HCT116 (cell line): ENCODE results near the gene ANAPC7.

ENCODE experiments used
- ATF3 ChIP-seq: IDR thresholded peaks from 2 replicates; pipeline ENCODE4 v1.6.1; 2012
- CTCF ChIP-seq, 3 experiments: fragments of 200-600 bp in 1 of 3; sonication (generic) in 1 of 3; IDR thresholded peaks in 2 of 3; conservative IDR thresholded peaks in 1 of 3; 2 replicates each; pipeline ENCODE4 v1.5.1; 2012 to 2017; ENCODE audit warnings: low read depth in 2 of 3, low read length in 2 of 3, antibody characterized with exemption in 1 of 3, borderline replicate concordance in 1 of 3, control low read depth in 1 of 3, mild to moderate bottlenecking in 1 of 3, mixed read lengths in 1 of 3, mixed run types in 1 of 3, moderate library complexity in 1 of 3; ENCODE audit not compliant: insufficient read depth in 1 of 3
- FOSL1 ChIP-seq: IDR thresholded peaks from 2 replicates; pipeline ENCODE4 v1.6.1; 2012; ENCODE audit warnings: low read depth
- MAX ChIP-seq: IDR thresholded peaks from 2 replicates; pipeline ENCODE4 v1.6.1; 2012
- POLR2A ChIP-seq: IDR thresholded peaks from 2 replicates; pipeline ENCODE4 v1.7.0; 2011; ENCODE audit warnings: borderline replicate concordance; ENCODE audit not compliant: insufficient read depth, insufficient read length; ENCODE audit errors: extremely low read depth
- POLR2AphosphoS5 ChIP-seq: IDR thresholded peaks from 2 replicates; pipeline ENCODE4 v1.6.1; 2011; ENCODE audit warnings: mild to moderate bottlenecking, low read depth, low read length, moderate library complexity
- RAD21 ChIP-seq: IDR thresholded peaks from 2 replicates; pipeline ENCODE4 v1.6.1; 2012; ENCODE audit warnings: low read depth, mild to moderate bottlenecking
- TCF7L2 ChIP-seq: IDR thresholded peaks from 2 replicates; pipeline ENCODE4 v1.7.0; 2011; ENCODE audit warnings: borderline replicate concordance, inconsistent platforms; ENCODE audit not compliant: insufficient read depth, insufficient read length; ENCODE audit errors: extremely low read depth
- YY1 ChIP-seq: IDR thresholded peaks from 2 replicates; pipeline ENCODE4 v1.6.1; 2011; ENCODE audit warnings: low read length, low read depth, moderate library complexity, mild to moderate bottlenecking; ENCODE audit not compliant: insufficient replicate concordance; ENCODE audit errors: extremely low read depth
- ZBTB33 ChIP-seq: IDR thresholded peaks from 2 replicates; pipeline ENCODE4 v1.6.1; 2011; ENCODE audit warnings: mild to moderate bottlenecking, low read length, moderate library complexity; ENCODE audit not compliant: insufficient replicate concordance; ENCODE audit errors: extremely low read depth
- ZFX ChIP-seq: fragments of 450-650 bp; IDR thresholded peaks from 2 replicates; pipeline ENCODE4 v1.6.1; 2017
- ZNF274 ChIP-seq: fragments of 200-500 bp; sonication (Bioruptor generic); IDR thresholded peaks from 2 replicates; pipeline ENCODE4 v1.6.1; 2014; ENCODE audit warnings: mild to moderate bottlenecking, low read depth, low read length, inconsistent platforms

- no peak for TF ChIP-seq RAD21
- TF ChIP-seq ZFX: no peak
- no peak for TF ChIP-seq CTCF (IDR thresholded peaks at IDR 0.05 in 2 of 3, conservative IDR thresholded peaks at IDR 0.05 in 1 of 3; ENCODE audit: borderline replicate concordance in 1 of 3, insufficient read depth in 1 of 3, low read depth in 2 of 3, low read length in 2 of 3)
- TF ChIP-seq TCF7L2: no peak
- no peak for TF ChIP-seq POLR2A
- TF ChIP-seq MAX: no peak
- no peak for TF ChIP-seq ZBTB33
- TF ChIP-seq ZNF274: no peak
- no peak for TF ChIP-seq YY1
- TF ChIP-seq POLR2AphosphoS5: no peak
- TF ChIP-seq ATF3: no peak
- no peak for TF ChIP-seq FOSL1
Measured at GRCh38 chr12:110354172-110354780, 49.2 kb downstream of the ANAPC7 start.
